ENCODE measurements around the gene TDRD12.

- TF ChIP-seq, protein P1, sequence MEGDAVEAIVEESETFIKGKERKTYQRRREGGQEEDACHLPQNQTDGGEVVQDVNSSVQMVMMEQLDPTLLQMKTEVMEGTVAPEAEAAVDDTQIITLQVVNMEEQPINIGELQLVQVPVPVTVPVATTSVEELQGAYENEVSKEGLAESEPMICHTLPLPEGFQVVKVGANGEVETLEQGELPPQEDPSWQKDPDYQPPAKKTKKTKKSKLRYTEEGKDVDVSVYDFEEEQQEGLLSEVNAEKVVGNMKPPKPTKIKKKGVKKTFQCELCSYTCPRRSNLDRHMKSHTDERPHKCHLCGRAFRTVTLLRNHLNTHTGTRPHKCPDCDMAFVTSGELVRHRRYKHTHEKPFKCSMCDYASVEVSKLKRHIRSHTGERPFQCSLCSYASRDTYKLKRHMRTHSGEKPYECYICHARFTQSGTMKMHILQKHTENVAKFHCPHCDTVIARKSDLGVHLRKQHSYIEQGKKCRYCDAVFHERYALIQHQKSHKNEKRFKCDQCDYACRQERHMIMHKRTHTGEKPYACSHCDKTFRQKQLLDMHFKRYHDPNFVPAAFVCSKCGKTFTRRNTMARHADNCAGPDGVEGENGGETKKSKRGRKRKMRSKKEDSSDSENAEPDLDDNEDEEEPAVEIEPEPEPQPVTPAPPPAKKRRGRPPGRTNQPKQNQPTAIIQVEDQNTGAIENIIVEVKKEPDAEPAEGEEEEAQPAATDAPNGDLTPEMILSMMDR (optimal IDR thresholded peaks at IDR 0.05 in 1 of 3, IDR thresholded peaks at IDR 0.05 in 1 of 3, conservative IDR thresholded peaks at IDR 0.05 in 1 of 3; ENCODE audit: extremely low read depth in 1 of 3, insufficient read depth in 2 of 3, low read length in 3 of 3), result no peak
- no peak for TF ChIP-seq EZH2 (IDR thresholded peaks at IDR 0.05; ENCODE audit: low read length)
These were observed 2.1 kb upstream of the TDRD12 start for GRCh38 chr19:32717496-32717895.
